Natural killer cell (primary cell): ENCODE results near the gene HOXB6. TPM values are rescaled to one million over a fixed set of nuclear protein-coding genes. Genes with fewer than 3 reads are reported as not detected.

Experiments
- ATAC-seq, 3 donors: fragments of 150-1000 bp in 2 of 3; fragments of 200-7000 bp in 1 of 3; cut with Tn5 transposase; 1 replicate in 1 of 3; 2 replicates in 2 of 3; pipeline ENCODE4 v1.10.0; 2021; ENCODE audit warnings: mild to moderate bottlenecking in 2 of 3, moderate library complexity in 2 of 3
- DNase-seq, 2 donors: peaks; one replicate each; pipeline versions ENCODE4 v3.0.0 to v3.0.0-alpha.2; 2013 to 2021; ENCODE audit warnings: mixed read lengths in 1 of 2
- H3K27ac ChIP-seq: one replicate; pipeline ENCODE4 v1.5.1; 2013; ENCODE audit warnings: mild to moderate bottlenecking, low read length
- H3K27me3 ChIP-seq: one replicate; pipeline ENCODE4 v1.6.1; 2013; ENCODE audit warnings: low read length; ENCODE audit not compliant: control insufficient read depth, insufficient read depth
- H3K36me3 ChIP-seq: one replicate; pipeline ENCODE4 v1.6.1; 2013; ENCODE audit warnings: low read length; ENCODE audit not compliant: control insufficient read depth, insufficient read depth
- H3K4me1 ChIP-seq: one replicate; pipeline ENCODE4 v1.6.1; 2013; ENCODE audit warnings: low read length; ENCODE audit not compliant: control insufficient read depth, insufficient read depth
- H3K4me3 ChIP-seq: one replicate; pipeline ENCODE4 v1.5.1; 2013; ENCODE audit warnings: low read length
- H3K9me3 ChIP-seq: one replicate; pipeline ENCODE4 v1.6.1; 2013; ENCODE audit warnings: low read length; ENCODE audit not compliant: control insufficient read depth, insufficient read depth
- H3K27ac Mint-ChIP-seq, 2 donors: one replicate each; pipeline ENCODE4 v1.8.0; 2022; ENCODE audit warnings: mild to moderate bottlenecking in 2 of 2, mixed read lengths in 2 of 2, moderate library complexity in 1 of 2
- H3K27me3 Mint-ChIP-seq, 2 donors: one replicate each; pipeline ENCODE4 v1.8.0; 2022; ENCODE audit warnings: low read depth in 2 of 2, mixed read lengths in 2 of 2
- H3K36me3 Mint-ChIP-seq: one replicate; pipeline ENCODE4 v1.8.0; 2022; ENCODE audit warnings: mixed read lengths
- H3K4me1 Mint-ChIP-seq, 2 donors: one replicate each; pipeline ENCODE4 v1.8.0; 2022; ENCODE audit warnings: mixed read lengths in 2 of 2
- H3K4me3 Mint-ChIP-seq: one replicate; pipeline ENCODE4 v1.8.0; 2022; ENCODE audit warnings: mild to moderate bottlenecking, moderate library complexity, mixed read lengths
- H3K9me3 Mint-ChIP-seq, 2 donors: one replicate each; pipeline ENCODE4 v1.8.0; 2022; ENCODE audit warnings: mixed read lengths in 2 of 2
- WGBS: methylation state at CpG from one replicate; pipeline ENCODE4 v1.1.7; 2013; ENCODE audit warnings: missing lambda C conversion rate; ENCODE audit not compliant: insufficient coverage; 5-methylcytosine and 5-hydroxymethylcytosine counted together
- intact Hi-C: fragments of 100-400 bp; cut with micrococcal nuclease; formaldehyde crosslinking; loops from one replicate; pipeline ENCODE4 v1.14.2; 2022
- total RNA-seq, 4 donors: library from RNA; stranded (reverse); fragments of 120-200 nt in 1 of 4; gene quantifications; one replicate each; pipeline versions ENCODE4 v1.2.3 to v1.2.4, GENCODE V29; 2013 to 2022
- TF ChIP-seq, protein P1 (sequence below): fragments of 200-600 bp; IDR thresholded peaks from one replicate; pipeline ENCODE4 v1.8.0; 2022; ENCODE audit warnings: antibody characterized with exemption

HOXB6 gene
- total RNA-seq, 3 donors from 2014 or later (not counting 1 experiment from before 2014, with no cell fraction given): not detected

- Histone ChIP-seq H3K27me3 (no peaks in the 10 kb centered on the region), H3K4me3 (no peak overlapping the region), H3K4me1 (peaks cover 5% of the 10 kb centered on the region), H3K27ac (no peak overlapping the region), H3K9me3 (no peaks in the 10 kb centered on the region), H3K36me3 (no peaks in the 10 kb centered on the region)
- ATAC-seq: no peak
- H3K9me3 Mint-ChIP-seq: no peaks in the 10 kb centered on the region
- no peak overlapping the region for H3K27ac Mint-ChIP-seq
- no peak overlapping the region for H3K4me3 Mint-ChIP-seq
- no peaks in the 10 kb centered on the region for H3K36me3 Mint-ChIP-seq
- intact Hi-C loops: no loop called here
- peaks cover 2 to 16% of the 10 kb centered on the region in 2 donors for H3K4me1 Mint-ChIP-seq
- TF ChIP-seq, protein P1, sequence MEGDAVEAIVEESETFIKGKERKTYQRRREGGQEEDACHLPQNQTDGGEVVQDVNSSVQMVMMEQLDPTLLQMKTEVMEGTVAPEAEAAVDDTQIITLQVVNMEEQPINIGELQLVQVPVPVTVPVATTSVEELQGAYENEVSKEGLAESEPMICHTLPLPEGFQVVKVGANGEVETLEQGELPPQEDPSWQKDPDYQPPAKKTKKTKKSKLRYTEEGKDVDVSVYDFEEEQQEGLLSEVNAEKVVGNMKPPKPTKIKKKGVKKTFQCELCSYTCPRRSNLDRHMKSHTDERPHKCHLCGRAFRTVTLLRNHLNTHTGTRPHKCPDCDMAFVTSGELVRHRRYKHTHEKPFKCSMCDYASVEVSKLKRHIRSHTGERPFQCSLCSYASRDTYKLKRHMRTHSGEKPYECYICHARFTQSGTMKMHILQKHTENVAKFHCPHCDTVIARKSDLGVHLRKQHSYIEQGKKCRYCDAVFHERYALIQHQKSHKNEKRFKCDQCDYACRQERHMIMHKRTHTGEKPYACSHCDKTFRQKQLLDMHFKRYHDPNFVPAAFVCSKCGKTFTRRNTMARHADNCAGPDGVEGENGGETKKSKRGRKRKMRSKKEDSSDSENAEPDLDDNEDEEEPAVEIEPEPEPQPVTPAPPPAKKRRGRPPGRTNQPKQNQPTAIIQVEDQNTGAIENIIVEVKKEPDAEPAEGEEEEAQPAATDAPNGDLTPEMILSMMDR: no peak
- 74% methylated on average over 6 of the region's 6 CpGs for WGBS
- no peak for DNase-seq
- peaks cover 0 to 10% of the 10 kb centered on the region in 2 donors for H3K27me3 Mint-ChIP-seq
Observed at GRCh38 chr17:48567209-48567608, 37.6 kb downstream of the HOXB6 start.

DNA sequence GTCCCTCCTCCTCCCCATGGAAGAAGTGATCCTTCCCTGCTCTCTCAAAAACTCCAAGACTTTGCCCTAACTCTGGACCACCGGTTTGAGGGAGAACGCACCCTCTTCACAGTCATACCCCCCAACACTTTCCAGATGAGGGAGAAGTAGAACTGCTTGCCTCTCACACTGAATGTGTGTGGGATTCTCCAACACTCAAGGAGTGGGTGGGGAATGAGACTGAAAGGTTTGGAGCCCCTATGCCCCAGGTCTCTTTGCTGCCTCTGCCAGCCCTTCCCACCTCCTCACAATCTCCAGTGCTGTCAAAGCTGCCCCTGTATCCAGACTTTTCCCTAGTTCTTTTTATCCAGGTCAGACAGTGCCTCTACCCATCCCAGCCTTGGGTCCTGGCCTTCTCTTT is 38.1 kb downstream of the HOXB6 start:
- no peaks in the 10 kb centered on the region for H3K9me3 Mint-ChIP-seq
- H3K27ac Mint-ChIP-seq: no peak overlapping the region
- H3K27ac ChIP-seq: no peak overlapping the region
- no peaks in the 10 kb centered on the region for H3K9me3 ChIP-seq
- H3K4me3 Mint-ChIP-seq: no peak overlapping the region
- H3K36me3 ChIP-seq: no peaks in the 10 kb centered on the region
- H3K27me3 Mint-ChIP-seq: peaks cover 0 to 10% of the 10 kb centered on the region in 2 donors
- H3K4me3 ChIP-seq: no peak overlapping the region
- no peaks in the 10 kb centered on the region for H3K36me3 Mint-ChIP-seq
- DNase-seq (no peak), ATAC-seq (no peak)
- peaks cover 10% of the 10 kb centered on the region for H3K4me1 ChIP-seq
- WGBS: no CpG with 5 or more reads among the region's 2 CpGs
- H3K4me1 Mint-ChIP-seq: peaks cover 7 to 17% of the 10 kb centered on the region in 2 donors
- TF ChIP-seq, protein P1: no peak
- intact Hi-C loops: no loop called here
- H3K27me3 ChIP-seq: no peaks in the 10 kb centered on the region

DNA sequence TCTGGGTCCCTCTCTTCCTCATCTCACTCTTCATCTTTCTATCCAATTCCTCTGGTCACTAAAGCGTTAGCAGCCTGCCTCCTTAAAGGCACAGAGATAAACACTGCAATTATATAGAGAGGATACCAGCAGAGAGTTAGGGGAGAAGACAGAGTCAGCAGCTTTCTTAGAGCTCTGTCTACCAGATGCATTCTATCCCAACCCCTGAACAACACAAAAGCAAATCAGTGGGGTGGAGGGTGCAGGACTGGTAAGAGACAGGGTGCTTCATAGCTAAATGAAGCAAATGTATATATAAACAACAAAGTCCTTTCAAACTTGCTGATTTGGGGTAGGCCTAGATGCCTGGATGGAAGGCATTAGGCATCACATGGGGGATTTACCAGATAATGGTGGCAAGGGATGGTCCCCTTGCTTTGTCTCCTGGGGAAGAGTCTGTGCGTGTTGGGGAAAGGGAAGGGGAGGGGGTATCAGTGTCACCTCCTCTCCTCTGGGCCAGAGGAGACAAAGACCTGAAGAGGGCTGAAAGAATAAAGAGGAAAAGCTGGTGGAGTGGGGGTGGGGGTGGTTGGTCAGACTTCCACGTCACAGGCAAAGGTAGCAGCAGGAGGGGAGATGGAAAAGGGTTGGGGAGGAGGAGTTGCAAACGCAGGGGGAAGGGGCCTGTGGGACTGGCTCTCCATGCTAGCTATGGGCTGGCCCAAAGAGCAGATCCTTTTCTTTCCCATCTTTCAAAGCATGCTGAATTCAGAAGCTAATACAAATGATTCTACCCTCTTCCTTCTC is 38.7 kb downstream of the HOXB6 start:
- peaks cover 16% of the 10 kb centered on the region for H3K4me1 ChIP-seq
- Mint-ChIP-seq H3K27ac (no peak overlapping the region), H3K36me3 (no peaks in the 10 kb centered on the region), H3K9me3 (no peaks in the 10 kb centered on the region), H3K27me3 (peaks cover 0 to 10% of the 10 kb centered on the region in 2 donors), H3K4me1 (peaks cover 13 to 18% of the 10 kb centered on the region in 2 donors), H3K4me3 (no peak overlapping the region)
- H3K27ac ChIP-seq: no peak overlapping the region
- TF ChIP-seq, protein P1: no peak
- H3K9me3 ChIP-seq: no peaks in the 10 kb centered on the region
- WGBS: 87% methylated on average over 3 of the region's 4 CpGs
- DNase-seq (no peak), ATAC-seq (no peak)
- H3K27me3 ChIP-seq: no peaks in the 10 kb centered on the region
- H3K4me3 ChIP-seq: no peak overlapping the region
- H3K36me3 ChIP-seq: no peaks in the 10 kb centered on the region
- intact Hi-C loops: no loop called here
